Measurements from ENCODE around the gene ATP9A. TPM values are rescaled to one million over a fixed set of nuclear protein-coding genes. Genes with fewer than 3 reads are reported as not detected.

ATP9A gene
- total RNA-seq, 2 experiments from 2014 or later, result 0.11 to 0.19 TPM

- DNase-seq (no peak), ATAC-seq (ENCODE audit: poor library complexity) (no peak)
- no peaks in the 10 kb centered on the region for H3K27me3 ChIP-seq (ENCODE audit: control insufficient read depth in 1 of 2, insufficient read depth in 2 of 2, low read length in 2 of 2)
- no peaks in the 10 kb centered on the region for H3K4me1 Mint-ChIP-seq (ENCODE audit: low read depth)
- H3K27ac ChIP-seq (ENCODE audit: low read depth in 1 of 2, low read length in 2 of 2), result no peak overlapping the region
- TF ChIP-seq CTCF (IDR thresholded peaks at IDR 0.05), result no peak
- no peaks in the 10 kb centered on the region for H3K36me3 Mint-ChIP-seq (ENCODE audit: low read depth)
- H3K9me3 ChIP-seq (ENCODE audit: control insufficient read depth in 1 of 2, insufficient read depth in 1 of 2, low read length in 2 of 2), result no peaks in the 10 kb centered on the region
- no peaks in the 10 kb centered on the region for H3K4me1 ChIP-seq (ENCODE audit: insufficient read depth, low read length)
- ChIA-PET POLR2A (no interaction called here), CTCF (no interaction called here)
- no peak overlapping the region for H3K27ac Mint-ChIP-seq
- no peaks in the 10 kb centered on the region for H3K36me3 ChIP-seq (ENCODE audit: insufficient read depth, low read length)
- intact Hi-C loops (cut with DNase I, micrococcal nuclease), result no loop called here
- H3K27me3 Mint-ChIP-seq, result peaks cover 10% of the 10 kb centered on the region
- H3K4me3 ChIP-seq (ENCODE audit: low read length), result no peak overlapping the region
- no peak overlapping the region for H3K4me3 Mint-ChIP-seq
- no peaks in the 10 kb centered on the region for H3K9me3 Mint-ChIP-seq
Observed at GRCh38 chr20:51812861-51813260, 44.7 kb upstream of the ATP9A start.

- H3K4me1 ChIP-seq (ENCODE audit: insufficient read depth, low read length), result no peaks in the 10 kb centered on the region
- ChIA-PET POLR2A (no interaction called here), CTCF (no interaction called here)
- Mint-ChIP-seq H3K4me3 (no peak overlapping the region), H3K4me1 (ENCODE audit: low read depth) (no peaks in the 10 kb centered on the region), H3K27ac (no peak overlapping the region), H3K27me3 (peaks cover 12% of the 10 kb centered on the region), H3K36me3 (ENCODE audit: low read depth) (no peaks in the 10 kb centered on the region), H3K9me3 (no peaks in the 10 kb centered on the region)
- no peak overlapping the region for H3K27ac ChIP-seq (ENCODE audit: low read depth in 1 of 2, low read length in 2 of 2)
- intact Hi-C loops (cut with DNase I, micrococcal nuclease), result no loop called here
- H3K4me3 ChIP-seq (ENCODE audit: low read length), result no peak overlapping the region
- H3K27me3 ChIP-seq (ENCODE audit: control insufficient read depth in 1 of 2, insufficient read depth in 2 of 2, low read length in 2 of 2), result no peaks in the 10 kb centered on the region
- no peak for TF ChIP-seq CTCF (IDR thresholded peaks at IDR 0.05)
- DNase-seq (no peak), ATAC-seq (ENCODE audit: poor library complexity) (no peak)
- H3K9me3 ChIP-seq (ENCODE audit: control insufficient read depth in 1 of 2, insufficient read depth in 1 of 2, low read length in 2 of 2), result no peaks in the 10 kb centered on the region
- H3K36me3 ChIP-seq (ENCODE audit: insufficient read depth, low read length), result no peaks in the 10 kb centered on the region
Observed at GRCh38 chr20:51811514-51812128, 43.4 kb upstream of the ATP9A start.

- CTCF ChIA-PET, result no interaction called here
- H3K27ac ChIP-seq (ENCODE audit: low read depth in 1 of 2, low read length in 2 of 2), result no peak overlapping the region
- Mint-ChIP-seq H3K4me3 (no peak overlapping the region), H3K4me1 (ENCODE audit: low read depth) (no peaks in the 10 kb centered on the region), H3K9me3 (no peaks in the 10 kb centered on the region), H3K27ac (no peak overlapping the region), H3K27me3 (peaks cover 17% of the 10 kb centered on the region), H3K36me3 (ENCODE audit: low read depth) (no peaks in the 10 kb centered on the region)
- peaks cover 0 to 2% of the 10 kb centered on the region in 2 experiments for H3K27me3 ChIP-seq (ENCODE audit: control insufficient read depth in 1 of 2, insufficient read depth in 2 of 2, low read length in 2 of 2)
- no peaks in the 10 kb centered on the region for H3K4me1 ChIP-seq (ENCODE audit: insufficient read depth, low read length)
- intact Hi-C loops (cut with DNase I, micrococcal nuclease), result no loop called here
- no peak for TF ChIP-seq CTCF (IDR thresholded peaks at IDR 0.05)
- POLR2A ChIA-PET, result no interaction called here
- no peak for DNase-seq
- H3K36me3 ChIP-seq (ENCODE audit: insufficient read depth, low read length), result no peaks in the 10 kb centered on the region
- H3K4me3 ChIP-seq (ENCODE audit: low read length), result no peak overlapping the region
- no peaks in the 10 kb centered on the region for H3K9me3 ChIP-seq (ENCODE audit: control insufficient read depth in 1 of 2, insufficient read depth in 1 of 2, low read length in 2 of 2)
- no peak for ATAC-seq (ENCODE audit: poor library complexity)
Observed at GRCh38 chr20:51811042-51811355, 42.8 kb upstream of the ATP9A start.

Measured in CD4-positive, alpha-beta T cell (primary cell).